ENCODE data around the gene COPS8.

The COPS8 gene

DNA sequence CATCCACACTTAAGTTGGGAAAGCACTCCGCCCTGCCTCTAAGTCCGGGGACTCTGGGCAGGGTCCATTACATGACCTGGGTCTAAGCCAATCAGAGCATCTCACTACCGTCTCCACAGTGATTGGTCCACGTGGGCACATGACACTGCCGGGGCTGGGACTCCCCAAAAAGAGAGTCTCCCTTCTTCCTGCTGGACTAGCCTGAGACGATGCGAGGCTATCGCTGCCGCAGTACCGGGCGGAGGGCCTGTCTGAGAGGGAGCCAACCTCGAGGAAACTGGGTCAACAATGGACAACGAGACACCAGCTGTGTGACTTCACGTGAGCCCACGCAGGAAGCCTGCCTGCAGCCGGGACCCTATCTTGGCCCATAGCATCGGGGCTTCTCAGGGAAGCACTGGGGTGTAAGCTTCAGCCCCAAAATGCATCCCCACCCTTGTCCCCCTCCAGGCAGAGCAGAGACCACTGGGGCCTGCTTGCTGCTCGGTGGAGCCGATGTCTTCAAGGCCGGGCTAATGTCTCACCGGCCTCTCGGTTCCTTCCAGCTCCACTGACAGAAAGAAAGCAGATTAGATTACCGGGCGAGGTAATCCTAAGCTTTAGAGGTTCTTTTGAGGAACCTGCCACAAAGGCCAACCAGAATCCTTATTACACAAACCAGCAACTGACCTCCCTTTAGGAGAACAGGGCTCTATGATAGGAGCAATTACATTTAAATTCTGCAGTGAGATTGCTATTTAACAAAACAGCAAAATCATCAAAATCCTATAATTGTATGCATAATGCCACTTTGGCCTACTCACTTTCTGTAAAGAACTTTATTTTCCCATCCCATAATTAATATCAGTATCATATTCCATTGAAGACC is 21.3 kb upstream of the COPS8 start:
- in situ Hi-C loops (cut with MboI; ENCODE audit: low sequenced_read_pairs), result loop anchor here (25.0 kb wide), 1 partner anchor 552 kb away; a partner anchor contains a TSS

GRCh38 chr2:237065071-237065377 is 20.7 kb upstream of the COPS8 start:
- in situ Hi-C loops (cut with MboI; ENCODE audit: low sequenced_read_pairs), result loop anchor here (25.0 kb wide), 1 partner anchor 553 kb away; a partner anchor contains a TSS

DNA sequence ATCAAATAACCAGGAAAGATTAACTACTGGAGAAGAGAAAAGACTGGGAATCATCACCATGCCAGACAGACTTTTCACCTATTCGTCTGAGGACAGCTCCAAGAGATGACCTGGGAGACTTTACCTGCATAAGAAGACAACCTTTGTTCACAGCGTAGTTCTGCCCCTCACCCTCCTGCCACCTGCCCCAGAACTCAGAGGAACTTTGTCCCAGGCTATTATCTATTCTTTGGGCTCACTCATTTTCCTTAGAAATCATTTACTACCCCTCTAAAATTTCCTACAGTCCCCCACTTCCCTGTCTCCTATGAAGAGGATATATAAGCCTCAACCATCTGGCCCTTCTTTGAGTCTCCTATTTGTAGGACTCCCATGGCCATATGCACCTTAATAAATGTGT is 19.3 kb upstream of the COPS8 start:
- in situ Hi-C loops (cut with MboI; ENCODE audit: low sequenced_read_pairs), result loop anchor here (25.0 kb wide), 1 partner anchor 554 kb away; a partner anchor contains a TSS

DNA sequence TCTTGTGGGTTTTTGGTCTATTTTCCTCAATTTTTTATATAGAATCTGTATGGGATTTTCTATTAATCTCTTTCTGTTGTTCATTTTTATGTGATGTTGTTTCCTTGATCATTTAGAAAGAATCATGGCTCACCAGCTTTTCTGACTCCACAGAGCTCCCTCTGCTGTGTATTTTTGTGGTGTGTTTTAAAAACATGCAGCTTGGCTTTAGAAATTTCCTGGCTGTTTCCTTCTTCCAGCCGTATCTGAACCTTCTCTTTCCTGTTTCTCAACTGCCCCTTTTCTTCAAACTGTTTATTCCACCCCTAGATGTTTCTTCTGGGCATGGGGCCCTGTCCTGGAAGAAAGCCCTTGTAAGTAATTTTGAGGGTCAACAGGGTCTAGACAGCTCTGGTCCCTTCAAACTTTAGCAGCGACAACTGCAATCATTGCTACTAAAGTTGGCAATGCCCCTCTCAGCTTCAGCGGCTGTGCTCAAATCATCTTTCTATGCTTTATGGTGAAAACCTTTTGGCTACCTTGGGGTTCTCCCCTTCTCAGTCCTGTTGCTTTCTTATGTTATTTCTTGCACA is 17.6 kb upstream of the COPS8 start:
- in situ Hi-C loops (cut with MboI; ENCODE audit: low sequenced_read_pairs), result loop anchor here (25.0 kb wide), 1 partner anchor 556 kb away; a partner anchor contains a TSS

- in situ Hi-C loops (cut with MboI; ENCODE audit: low sequenced_read_pairs), result loop anchor here (10.0 to 25.0 kb wide), 2 partner anchors 560 to 727 kb away; a partner anchor contains a TSS
These were observed 13.4 kb upstream of the COPS8 start for GRCh38 chr2:237072067-237072931.

GRCh38 chr2:237073552-237073951 is 12.1 kb upstream of the COPS8 start:
- in situ Hi-C loops (cut with MboI; ENCODE audit: low sequenced_read_pairs), result loop anchor here (10.0 to 25.0 kb wide), 2 partner anchors 561 to 729 kb away; a partner anchor contains a TSS

GRCh38 chr2:237074211-237074993 is 11.3 kb upstream of the COPS8 start:
- in situ Hi-C loops (cut with MboI; ENCODE audit: low sequenced_read_pairs), result loop anchor here (10.0 to 25.0 kb wide), 2 partner anchors 562 to 730 kb away; a partner anchor contains a TSS

GRCh38 chr2:237075749-237076599 is 9.7 kb upstream of the COPS8 start:
- in situ Hi-C loops (cut with MboI; ENCODE audit: low sequenced_read_pairs), result loop anchor here (10.0 kb wide), 1 partner anchor 731 kb away; no protein-coding TSS in a partner anchor

DNA sequence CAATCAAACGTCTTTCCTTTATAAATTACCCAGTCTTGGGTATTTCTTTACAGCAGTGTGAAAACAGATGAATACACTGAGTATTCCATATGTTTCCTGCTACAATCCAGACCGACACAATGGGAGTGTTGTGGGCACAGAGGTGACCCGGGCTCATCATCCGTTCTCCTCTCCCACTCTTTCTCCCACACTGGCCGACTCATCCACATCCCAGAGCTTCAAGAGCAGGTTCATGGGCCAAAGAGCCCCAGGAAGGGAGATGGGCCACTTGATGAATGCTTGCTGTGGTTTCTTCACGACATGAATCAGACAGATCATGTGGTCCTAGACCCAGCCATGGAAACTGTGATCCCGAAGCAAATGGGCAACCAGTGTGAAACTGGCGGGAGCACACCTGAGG is 4.1 kb upstream of the COPS8 start:
- in situ Hi-C loops (cut with MboI; ENCODE audit: low sequenced_read_pairs), result no loop called here

GRCh38 chr2:237083026-237083425 is 2.7 kb upstream of the COPS8 start:
- in situ Hi-C loops (cut with MboI; ENCODE audit: low sequenced_read_pairs), result no loop called here

DNA sequence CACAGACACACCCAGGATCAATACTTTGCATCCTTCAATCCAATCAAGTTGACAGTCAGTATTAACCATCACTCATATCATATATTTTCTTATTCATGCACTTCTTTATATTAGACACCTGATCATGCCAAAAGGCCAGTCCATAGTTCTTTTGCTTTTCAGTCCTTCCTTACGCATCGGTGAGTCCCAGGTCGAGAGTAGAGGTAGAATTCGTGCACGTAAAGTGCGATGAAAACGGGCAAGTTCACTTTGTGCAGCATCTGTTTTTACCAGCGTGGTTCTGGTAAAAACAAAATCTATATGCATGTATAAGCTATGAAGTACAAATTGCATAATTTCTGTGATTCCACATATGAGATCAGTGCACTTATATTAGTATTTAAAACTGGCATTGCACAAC is 1.2 kb upstream of the COPS8 start:
- in situ Hi-C loops (cut with MboI; ENCODE audit: low sequenced_read_pairs), result no loop called here

DNA sequence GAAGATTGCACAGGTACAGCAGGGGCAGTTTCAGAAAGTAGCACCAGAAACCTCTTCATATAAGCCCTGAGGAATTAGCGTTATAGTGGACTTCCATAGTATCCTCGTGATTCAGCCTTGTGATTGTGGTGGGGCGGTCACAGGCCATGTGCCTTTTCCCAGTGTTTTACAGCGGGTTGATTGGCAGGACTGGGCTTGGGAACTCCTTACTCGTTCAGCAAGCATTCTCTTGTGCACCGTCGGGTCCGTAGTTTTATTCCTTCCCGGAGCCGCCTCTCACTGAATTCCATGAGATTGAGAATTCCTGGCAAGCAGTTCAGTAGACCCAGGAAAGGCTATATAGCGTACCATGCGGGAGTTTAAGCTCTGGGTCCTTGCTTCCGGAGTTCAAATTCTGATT is 5.2 kb downstream of the COPS8 start:
- in situ Hi-C loops (cut with MboI; ENCODE audit: low sequenced_read_pairs), result no loop called here

GRCh38 chr2:237091779-237092436 is 6.2 kb downstream of the COPS8 start:
- in situ Hi-C loops (cut with MboI; ENCODE audit: low sequenced_read_pairs), result no loop called here

GRCh38 chr2:237092506-237092905 is 6.8 kb downstream of the COPS8 start:
- in situ Hi-C loops (cut with MboI; ENCODE audit: low sequenced_read_pairs), result no loop called here

DNA sequence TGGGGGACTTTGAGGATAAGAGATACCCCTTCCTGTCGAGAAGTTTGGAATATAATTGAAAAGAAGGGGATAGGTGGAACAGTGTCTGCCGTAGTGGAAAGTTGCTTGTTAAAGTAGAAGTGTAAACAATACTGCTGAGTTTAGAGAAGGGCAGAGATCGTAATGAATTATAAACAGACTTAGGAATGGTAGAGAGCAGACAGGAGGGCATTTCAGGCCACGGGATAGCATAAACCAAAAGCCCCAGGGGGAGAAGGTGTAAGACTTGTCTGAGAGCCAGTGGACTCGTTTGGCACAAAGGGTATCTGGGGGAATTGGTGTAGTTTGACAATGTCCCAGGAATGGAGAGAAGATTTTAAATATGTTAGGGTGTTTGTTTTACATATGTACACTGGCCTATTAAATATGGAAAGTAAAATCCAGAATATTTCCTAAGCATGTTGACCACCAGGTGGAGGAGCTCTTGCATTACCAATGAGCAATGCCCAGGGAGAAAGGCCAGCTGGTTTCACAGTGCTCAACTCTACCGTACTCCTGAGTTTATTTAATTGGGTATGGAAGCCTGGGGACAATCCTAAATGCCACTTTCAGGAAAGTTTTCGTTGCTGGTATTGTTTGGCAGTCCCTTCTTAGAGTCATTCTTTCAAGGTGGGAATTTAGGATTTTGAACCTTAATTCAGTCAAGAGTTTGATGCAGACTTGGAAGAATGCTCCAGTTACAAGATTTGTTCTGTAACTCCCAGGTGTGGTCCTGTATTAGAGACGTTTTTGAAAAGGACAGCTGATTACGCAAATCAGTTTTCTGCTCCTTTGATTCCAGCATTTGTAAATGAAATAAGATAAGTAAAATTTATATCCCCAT is 7.5 kb downstream of the COPS8 start:
- in situ Hi-C loops (cut with MboI; ENCODE audit: low sequenced_read_pairs), result no loop called here

- in situ Hi-C loops (cut with MboI; ENCODE audit: low sequenced_read_pairs), result no loop called here
These were observed 10.5 kb downstream of the COPS8 start for GRCh38 chr2:237096201-237096600.

DNA sequence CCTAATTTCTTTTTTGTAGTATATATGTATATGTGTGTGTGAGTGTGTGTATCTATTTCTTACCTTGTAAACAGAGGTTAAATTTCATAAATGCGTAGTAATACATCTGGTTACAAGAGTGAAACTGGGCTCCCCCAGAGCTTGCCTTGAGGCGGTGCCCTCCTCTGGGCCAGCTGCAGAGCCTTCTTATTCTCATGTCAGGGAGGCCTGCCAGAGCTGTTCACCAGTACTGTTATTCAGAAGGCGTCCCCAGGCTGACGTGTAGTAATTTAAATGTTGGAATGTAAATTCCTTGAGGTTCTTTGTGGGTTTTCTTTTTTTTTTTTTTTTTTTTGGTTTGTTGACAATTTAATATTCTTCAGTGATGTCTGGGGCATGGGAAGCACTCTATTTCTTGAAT is 11.2 kb downstream of the COPS8 start:
- in situ Hi-C loops (cut with MboI; ENCODE audit: low sequenced_read_pairs), result no loop called here

DNA sequence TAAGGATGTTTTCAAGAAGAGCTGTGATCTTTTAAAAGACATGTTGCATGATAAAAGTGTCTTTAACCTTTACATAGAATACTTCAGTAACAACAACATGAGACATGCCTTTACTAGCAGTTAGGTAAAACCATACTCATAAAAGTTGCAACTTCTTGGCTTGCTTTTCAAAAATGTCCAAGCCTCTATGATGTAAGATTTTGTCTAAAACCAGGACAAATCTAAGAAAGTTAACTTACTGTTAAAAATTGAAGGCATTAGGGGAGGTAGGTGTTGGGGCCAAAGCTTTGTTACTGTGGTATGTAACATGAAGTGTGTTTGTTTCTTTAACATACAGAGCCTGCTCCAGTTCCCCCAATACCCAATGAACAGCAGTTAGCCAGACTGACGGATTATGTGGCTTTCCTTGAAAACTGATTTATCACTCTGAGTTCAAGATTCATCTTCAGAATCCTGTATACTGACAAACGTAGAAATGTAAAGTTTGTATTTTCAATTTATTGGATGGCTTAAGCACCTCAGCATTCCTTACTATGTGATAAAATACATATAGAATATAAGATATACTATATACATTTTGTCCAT is 11.7 kb downstream of the COPS8 start:
- in situ Hi-C loops (cut with MboI; ENCODE audit: low sequenced_read_pairs), result no loop called here

Measured in HL-60/S4 (cell line).